ENCODE data around the gene BRSK2. TPM values are rescaled to one million over a fixed set of nuclear protein-coding genes. Genes with fewer than 3 reads are reported as not detected.

The BRSK2 gene
- total RNA-seq, 2 donors from 2014 or later = 67.5 to 113 TPM

DNA sequence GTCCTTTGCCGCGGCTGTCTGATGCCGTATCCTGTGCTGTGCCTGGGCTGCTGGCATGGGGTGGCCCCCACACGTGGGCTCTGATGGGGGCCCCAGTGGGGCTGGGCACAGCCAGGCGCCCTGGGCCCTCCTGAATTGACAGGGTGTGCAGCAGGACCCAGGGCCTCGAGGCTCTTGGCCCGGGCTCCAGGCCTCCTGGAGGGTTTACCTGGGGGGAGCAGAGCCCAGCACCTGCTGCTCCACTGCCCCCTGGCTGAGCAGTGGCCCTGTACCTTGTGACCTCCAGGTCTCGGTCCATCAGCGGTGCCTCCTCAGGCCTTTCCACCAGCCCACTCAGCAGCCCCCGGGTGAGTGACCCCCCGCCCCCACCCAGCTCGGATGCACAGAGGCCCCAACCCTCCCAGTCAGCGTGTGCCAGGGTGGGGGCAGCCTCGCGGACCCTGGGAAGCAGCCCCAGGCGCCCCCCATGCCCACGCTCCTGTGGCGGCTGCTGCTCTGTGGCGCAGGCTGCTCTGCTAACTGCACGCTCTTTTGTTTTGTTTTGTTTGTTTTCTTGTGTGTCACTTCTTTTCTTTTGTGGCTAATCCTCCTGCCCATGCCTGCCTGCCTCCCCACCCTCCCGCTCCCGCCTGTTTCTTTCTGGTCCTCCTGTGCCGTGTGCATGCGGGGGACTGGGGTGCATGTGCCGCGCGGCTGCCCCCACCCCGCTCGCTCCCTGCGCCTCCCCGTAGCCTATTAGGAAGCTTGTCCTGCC lies 59.9 kb downstream of the BRSK2 start:
- Histone ChIP-seq H3K4me3 (no peak overlapping the region), H3K4me1 (no peaks in the 10 kb centered on the region), H3K27me3 (peaks cover 0 to 4% of the 10 kb centered on the region in 2 donors), H3K9me3 (no peaks in the 10 kb centered on the region), H3K36me3 (replicated peaks in 1 of 2; ENCODE audit: insufficient read depth in 1 of 2, low read depth in 2 of 2) (peaks cover 0 to 2% of the 10 kb centered on the region in 2 donors), H3K27ac (no peak overlapping the region)
- 72 to 86% methylated on average over 21 to 24 of the region's 31 CpGs for WGBS, 2 donors
- no peak for ATAC-seq
- TF ChIP-seq, protein P1, sequence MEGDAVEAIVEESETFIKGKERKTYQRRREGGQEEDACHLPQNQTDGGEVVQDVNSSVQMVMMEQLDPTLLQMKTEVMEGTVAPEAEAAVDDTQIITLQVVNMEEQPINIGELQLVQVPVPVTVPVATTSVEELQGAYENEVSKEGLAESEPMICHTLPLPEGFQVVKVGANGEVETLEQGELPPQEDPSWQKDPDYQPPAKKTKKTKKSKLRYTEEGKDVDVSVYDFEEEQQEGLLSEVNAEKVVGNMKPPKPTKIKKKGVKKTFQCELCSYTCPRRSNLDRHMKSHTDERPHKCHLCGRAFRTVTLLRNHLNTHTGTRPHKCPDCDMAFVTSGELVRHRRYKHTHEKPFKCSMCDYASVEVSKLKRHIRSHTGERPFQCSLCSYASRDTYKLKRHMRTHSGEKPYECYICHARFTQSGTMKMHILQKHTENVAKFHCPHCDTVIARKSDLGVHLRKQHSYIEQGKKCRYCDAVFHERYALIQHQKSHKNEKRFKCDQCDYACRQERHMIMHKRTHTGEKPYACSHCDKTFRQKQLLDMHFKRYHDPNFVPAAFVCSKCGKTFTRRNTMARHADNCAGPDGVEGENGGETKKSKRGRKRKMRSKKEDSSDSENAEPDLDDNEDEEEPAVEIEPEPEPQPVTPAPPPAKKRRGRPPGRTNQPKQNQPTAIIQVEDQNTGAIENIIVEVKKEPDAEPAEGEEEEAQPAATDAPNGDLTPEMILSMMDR (IDR thresholded peaks at IDR 0.05) = no peak
- no peak for TF ChIP-seq POLR2A (IDR thresholded peaks at IDR 0.05)
- intact Hi-C loops (cut with DNase I) = loop anchor here (10.0 kb wide), 1 partner anchor 585 kb away; no protein-coding TSS in a partner anchor
- DNase-seq = no peak

DNA sequence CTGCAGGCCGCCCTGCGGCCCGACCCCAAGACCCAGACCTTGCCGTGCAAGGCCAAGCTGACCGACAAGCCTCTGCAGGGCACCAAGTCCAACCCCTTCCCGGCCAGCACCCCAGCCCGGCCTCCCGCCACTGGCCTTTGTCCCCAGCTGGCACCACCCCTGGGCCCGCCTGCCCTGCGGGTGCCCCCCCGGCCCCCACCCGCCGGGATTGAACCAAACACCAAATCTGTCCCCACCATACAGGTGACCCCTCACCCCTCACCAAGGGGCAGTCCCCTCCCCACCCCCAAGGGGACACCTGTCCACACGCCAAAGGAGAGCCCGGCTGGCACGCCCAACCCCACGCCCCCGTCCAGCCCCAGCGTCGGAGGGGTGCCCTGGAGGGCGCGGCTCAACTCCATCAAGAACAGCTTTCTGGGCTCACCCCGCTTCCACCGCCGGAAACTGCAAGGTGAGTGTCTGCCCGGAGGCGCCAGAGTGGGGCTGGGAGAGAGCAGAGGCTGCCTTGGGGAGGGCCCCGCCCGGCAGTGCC lies 60.7 kb downstream of the BRSK2 start:
- ATAC-seq (no peak), DNase-seq (no peak)
- Histone ChIP-seq H3K27me3 (peaks cover 0 to 4% of the 10 kb centered on the region in 2 donors), H3K4me3 (no peak overlapping the region), H3K4me1 (no peaks in the 10 kb centered on the region), H3K9me3 (no peaks in the 10 kb centered on the region), H3K36me3 (replicated peaks in 1 of 2; ENCODE audit: insufficient read depth in 1 of 2, low read depth in 2 of 2) (peaks cover 0 to 2% of the 10 kb centered on the region in 2 donors), H3K27ac (no peak overlapping the region)
- TF ChIP-seq, protein P1 (IDR thresholded peaks at IDR 0.05) = no peak
- no peak for TF ChIP-seq POLR2A (IDR thresholded peaks at IDR 0.05)
- 78 to 92% methylated on average over 9 to 22 of the region's 29 CpGs for WGBS, 2 donors
- intact Hi-C loops (cut with DNase I) = loop anchor here (10.0 kb wide), 1 partner anchor 586 kb away; no protein-coding TSS in a partner anchor

DNA sequence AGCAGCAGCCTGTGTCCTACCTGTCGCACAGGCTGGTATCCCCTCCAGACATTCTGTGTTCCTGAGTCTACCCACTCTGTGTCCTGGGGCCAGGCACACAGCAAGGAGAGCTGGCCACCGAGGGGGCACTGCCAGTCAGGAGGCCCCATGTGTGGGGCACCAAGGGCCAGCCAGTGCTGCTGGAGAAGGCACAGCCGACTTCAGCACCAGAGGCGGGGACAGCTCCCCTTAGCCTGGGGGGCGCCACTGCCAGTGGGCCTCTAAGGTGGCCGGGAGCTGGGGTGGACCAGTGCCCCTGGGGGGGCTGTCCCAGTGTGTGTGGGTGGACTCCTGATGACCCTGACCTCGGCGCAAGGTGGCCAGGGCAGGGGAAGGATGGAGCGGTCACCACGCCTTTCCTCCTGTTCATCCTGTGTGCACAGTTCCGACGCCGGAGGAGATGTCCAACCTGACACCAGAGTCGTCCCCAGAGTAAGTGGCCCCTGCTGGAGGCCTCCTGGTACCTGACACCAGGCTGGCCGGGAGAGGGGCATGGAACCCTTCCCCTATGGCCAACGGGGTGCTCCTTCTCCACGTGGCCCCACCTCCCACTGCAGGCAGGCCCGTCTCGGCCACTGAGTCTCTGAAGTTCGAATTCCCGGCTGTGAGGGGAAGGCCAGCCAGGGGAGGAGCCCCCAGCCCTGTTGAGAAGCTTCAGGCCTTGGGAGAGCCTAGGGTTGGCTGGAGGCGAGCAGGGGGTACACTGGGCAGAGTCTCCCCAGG lies 61.4 kb downstream of the BRSK2 start:
- no peak for ATAC-seq
- no peak for TF ChIP-seq POLR2A (IDR thresholded peaks at IDR 0.05)
- TF ChIP-seq, protein P1 (IDR thresholded peaks at IDR 0.05) = no peak
- 84 to 93% methylated on average over 3 to 16 of the region's 22 CpGs for WGBS, 2 donors
- Histone ChIP-seq H3K27me3 (peaks cover 0 to 4% of the 10 kb centered on the region in 2 donors), H3K27ac (no peak overlapping the region), H3K36me3 (replicated peaks in 1 of 2; ENCODE audit: insufficient read depth in 1 of 2, low read depth in 2 of 2) (peaks cover 0 to 2% of the 10 kb centered on the region in 2 donors), H3K4me1 (no peaks in the 10 kb centered on the region), H3K9me3 (no peaks in the 10 kb centered on the region), H3K4me3 (no peak overlapping the region)
- intact Hi-C loops (cut with DNase I) = loop anchor here (10.0 kb wide), 1 partner anchor 586 kb away; no protein-coding TSS in a partner anchor
- no peak for DNase-seq

DNA sequence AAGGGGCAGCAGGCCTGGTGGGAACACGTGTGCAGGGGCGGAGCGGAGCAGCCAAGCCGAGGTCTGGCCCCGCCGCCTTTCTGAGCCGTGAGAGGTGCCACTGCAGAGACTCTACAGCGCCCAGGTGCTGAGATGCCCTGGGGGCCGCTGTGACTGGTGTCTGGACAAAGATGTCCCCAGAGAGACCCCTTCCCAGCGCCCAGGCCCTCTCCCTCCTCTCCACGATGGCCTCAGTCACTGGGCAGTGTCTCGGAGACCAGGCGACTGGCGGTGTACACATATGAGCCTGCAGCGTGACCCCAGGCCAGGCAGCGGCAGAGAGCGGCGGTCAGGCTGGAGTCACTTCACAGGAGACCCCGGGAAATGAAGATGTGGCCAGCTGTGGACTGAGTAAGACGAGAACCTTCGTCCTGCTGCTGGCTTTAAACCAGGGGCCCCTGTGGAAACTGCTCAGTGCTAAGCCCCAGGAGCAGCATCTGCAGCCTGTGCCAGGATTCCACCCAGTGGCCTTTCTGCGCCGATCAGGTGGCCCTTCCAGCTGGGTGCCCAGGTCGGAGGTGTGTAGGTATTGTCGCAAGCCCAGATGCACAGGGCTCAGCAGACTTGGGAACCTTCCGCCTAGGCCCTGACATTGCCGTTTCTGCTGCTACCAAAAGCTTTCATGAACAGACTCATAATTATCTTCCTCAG lies 62.2 kb downstream of the BRSK2 start:
- DNase-seq (no peak), ATAC-seq (no peak)
- Histone ChIP-seq H3K4me3 (no peak overlapping the region), H3K27ac (no peak overlapping the region), H3K27me3 (no peaks in the 10 kb centered on the region), H3K4me1 (no peaks in the 10 kb centered on the region), H3K9me3 (no peaks in the 10 kb centered on the region), H3K36me3 (replicated peaks in 1 of 2; ENCODE audit: insufficient read depth in 1 of 2, low read depth in 2 of 2) (peaks cover 0 to 2% of the 10 kb centered on the region in 2 donors)
- intact Hi-C loops (cut with DNase I) = loop anchor here (10.0 kb wide), 1 partner anchor 587 kb away; no protein-coding TSS in a partner anchor
- WGBS, 2 donors = 59 to 82% methylated on average over 5 to 25 of the region's 27 CpGs
- TF ChIP-seq, protein P1 (IDR thresholded peaks at IDR 0.05) = no peak
- TF ChIP-seq POLR2A (IDR thresholded peaks at IDR 0.05) = no peak
